ENCODE measurements around the gene POLDIP2. TPM values are rescaled to one million over a fixed set of nuclear protein-coding genes. Genes with fewer than 3 reads are reported as not detected.

POLDIP2 gene
- total RNA-seq, 1 experiment from 2014 or later = 82.8 TPM

DNA sequence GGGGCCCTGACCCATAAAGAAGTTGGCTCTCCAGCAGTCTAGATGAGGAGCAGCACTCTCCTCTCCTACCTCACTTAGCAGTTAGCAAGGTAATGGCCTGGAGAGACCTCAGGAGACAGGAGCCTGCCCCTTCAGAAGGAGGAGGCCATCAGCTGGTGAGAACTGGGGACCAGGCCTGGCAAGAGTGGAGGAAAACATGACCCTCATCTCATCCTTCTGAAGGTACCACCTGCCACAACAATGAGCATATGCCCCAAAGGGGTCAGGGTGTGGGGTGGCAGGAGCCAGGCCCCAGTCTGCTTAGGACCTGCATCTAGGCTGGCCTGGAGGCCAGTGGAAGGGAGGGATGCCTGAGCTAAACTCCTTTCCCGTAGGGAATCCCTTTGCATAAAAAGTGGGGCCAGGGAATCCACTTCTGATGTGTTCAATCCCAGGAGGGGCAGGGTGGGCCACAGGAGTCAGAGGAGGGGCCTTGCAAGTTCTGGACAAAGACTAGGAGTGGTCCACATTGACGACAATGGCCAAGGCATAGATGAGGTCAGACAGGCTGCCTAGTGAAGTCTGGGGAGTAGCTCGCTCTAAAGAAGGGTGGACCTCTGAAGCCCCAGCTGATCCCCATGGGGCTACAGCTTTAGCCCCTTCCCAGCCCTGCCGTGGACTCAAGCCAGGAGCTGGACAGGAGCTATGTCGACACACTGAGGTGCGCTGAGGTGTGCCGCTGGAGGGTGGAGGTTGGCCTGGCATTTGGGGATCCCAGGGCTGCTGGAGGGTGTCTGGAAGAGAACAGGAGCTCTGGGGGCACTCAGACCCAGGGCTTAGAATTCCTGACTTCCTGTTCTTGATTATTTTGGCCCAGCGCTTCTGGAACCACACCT lies 6.7 kb upstream of the POLDIP2 start:
- no peak overlapping the region for H2BK120ac ChIP-seq (ENCODE audit: low read depth, low read length, poor library complexity, severe bottlenecking)
- no peak overlapping the region for H2AK5ac ChIP-seq (ENCODE audit: insufficient read length, low read length)
- H3K27ac ChIP-seq (ENCODE audit: insufficient read length, low read depth, low read length) = no peak overlapping the region
- no peak overlapping the region for H2AFZ ChIP-seq (ENCODE audit: low read length)
- H4K8ac ChIP-seq (replicated peaks; ENCODE audit: insufficient read length, low read depth, low read length) = no peak overlapping the region
- no peaks in the 10 kb centered on the region for H3K79me1 ChIP-seq (ENCODE audit: insufficient read depth, low read depth, low read length, poor library complexity, severe bottlenecking)
- no peak overlapping the region for H4K5ac ChIP-seq (ENCODE audit: insufficient read length, low read depth, low read length)
- no peaks in the 10 kb centered on the region for H3K4me1 Mint-ChIP-seq
- no peak overlapping the region for H3K4me3 Mint-ChIP-seq
- H4K91ac ChIP-seq (ENCODE audit: insufficient read length, low read depth, low read length) = no peak overlapping the region
- no peak overlapping the region for H3K56ac ChIP-seq (ENCODE audit: insufficient read length, low read depth, low read length)
- H3K27me3 Mint-ChIP-seq (ENCODE audit: low read depth) = no peaks in the 10 kb centered on the region
- no peak overlapping the region for H3K18ac ChIP-seq (ENCODE audit: insufficient read length, low read depth, low read length)
- H3K23ac ChIP-seq (ENCODE audit: insufficient read length, low read depth, low read length) = no peak overlapping the region
- WGBS (ENCODE audit: extremely low coverage, insufficient read length, low lambda C conversion rate) = no CpG with 5 or more reads among the region's 8 CpGs
- H3K4ac ChIP-seq (ENCODE audit: low read depth, low read length) = no peak overlapping the region
- H3K27ac Mint-ChIP-seq = peak overlapping the region in 1 of 3 experiments; percentile 18; a peak in 1 of 7 replicates
- H3T11ph ChIP-seq (ENCODE audit: low read length) = no peak overlapping the region
- no peaks in the 10 kb centered on the region; a peak in 1 of 5 replicates for H3K9me3 Mint-ChIP-seq
- H3K4me1 ChIP-seq (ENCODE audit: insufficient read depth, low read length) = no peaks in the 10 kb centered on the region
- H2BK15ac ChIP-seq (ENCODE audit: low read depth, low read length) = no peak overlapping the region
- H3K9ac ChIP-seq (ENCODE audit: extremely low read depth, insufficient read length, low read length) = no peak overlapping the region
- H3K27me3 ChIP-seq (ENCODE audit: insufficient read depth, low read length) = no peaks in the 10 kb centered on the region
- no peaks in the 10 kb centered on the region for H3K79me2 ChIP-seq (ENCODE audit: insufficient read depth, low read length)
- TF ChIP-seq, protein P1, sequence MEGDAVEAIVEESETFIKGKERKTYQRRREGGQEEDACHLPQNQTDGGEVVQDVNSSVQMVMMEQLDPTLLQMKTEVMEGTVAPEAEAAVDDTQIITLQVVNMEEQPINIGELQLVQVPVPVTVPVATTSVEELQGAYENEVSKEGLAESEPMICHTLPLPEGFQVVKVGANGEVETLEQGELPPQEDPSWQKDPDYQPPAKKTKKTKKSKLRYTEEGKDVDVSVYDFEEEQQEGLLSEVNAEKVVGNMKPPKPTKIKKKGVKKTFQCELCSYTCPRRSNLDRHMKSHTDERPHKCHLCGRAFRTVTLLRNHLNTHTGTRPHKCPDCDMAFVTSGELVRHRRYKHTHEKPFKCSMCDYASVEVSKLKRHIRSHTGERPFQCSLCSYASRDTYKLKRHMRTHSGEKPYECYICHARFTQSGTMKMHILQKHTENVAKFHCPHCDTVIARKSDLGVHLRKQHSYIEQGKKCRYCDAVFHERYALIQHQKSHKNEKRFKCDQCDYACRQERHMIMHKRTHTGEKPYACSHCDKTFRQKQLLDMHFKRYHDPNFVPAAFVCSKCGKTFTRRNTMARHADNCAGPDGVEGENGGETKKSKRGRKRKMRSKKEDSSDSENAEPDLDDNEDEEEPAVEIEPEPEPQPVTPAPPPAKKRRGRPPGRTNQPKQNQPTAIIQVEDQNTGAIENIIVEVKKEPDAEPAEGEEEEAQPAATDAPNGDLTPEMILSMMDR (conservative IDR thresholded peaks at IDR 0.05) = no peak
- H3K14ac ChIP-seq (ENCODE audit: insufficient read depth, low read length) = no peak overlapping the region
- H2BK5ac ChIP-seq (ENCODE audit: insufficient read length, low read length) = no peak overlapping the region
- no peak overlapping the region for H3K4me2 ChIP-seq (ENCODE audit: insufficient read depth, insufficient read length, low read length)
- no peaks in the 10 kb centered on the region for H3K9me3 ChIP-seq (ENCODE audit: control insufficient read depth, low read depth, low read length)
- no peak overlapping the region for H2BK12ac ChIP-seq (ENCODE audit: insufficient read length, low read depth, low read length)
- H4K20me1 ChIP-seq (ENCODE audit: control insufficient read depth, insufficient read depth, insufficient read length) = no peaks in the 10 kb centered on the region
- no peaks in the 10 kb centered on the region for H3K23me2 ChIP-seq (ENCODE audit: insufficient read length, low read depth, low read length, poor library complexity, severe bottlenecking)
- H2BK20ac ChIP-seq (ENCODE audit: low read depth, low read length, poor library complexity, severe bottlenecking) = no peak overlapping the region
- DNase-seq = no peak
- peaks cover 19 to 28% (median 24%) of the 10 kb centered on the region in 3 experiments; a peak in 6 of 7 replicates for H3K36me3 Mint-ChIP-seq (ENCODE audit: insufficient read depth in 1 of 3, low read depth in 3 of 3)
